Neural progenitor cell (in vitro differentiated cells): ENCODE results near the gene ARHGAP15. TPM values are rescaled to one million over a fixed set of nuclear protein-coding genes. Genes with fewer than 3 reads are reported as not detected.
A peak's percentile ranks its signal among the peaks of the same experiment; 100 is the strongest.

Source experiments
- DNase-seq: peaks from one replicate; pipeline ENCODE4 v3.0.0-alpha.2; 2016; ENCODE audit warnings: low spot score
- H2AFZ ChIP-seq: fragments of 200-600 bp; sonication (generic); replicated peaks from 2 replicates; pipeline ENCODE4 v1.6.1; 2016; ENCODE audit warnings: antibody characterized with exemption
- H3F3A ChIP-seq: fragments of 200-600 bp; sonication (generic); 2 replicates; pipeline ENCODE4 v1.6.1; 2016; ENCODE audit warnings: antibody characterized with exemption, low read depth
- H3K27ac ChIP-seq: fragments of 200-600 bp; sonication (generic); 2 replicates; pipeline ENCODE4 v1.5.1; 2016; ENCODE audit warnings: mild to moderate bottlenecking
- H3K27me3 ChIP-seq: fragments of 200-600 bp; sonication (generic); 2 replicates; pipeline ENCODE4 v1.6.1; 2016; ENCODE audit warnings: mild to moderate bottlenecking, moderate library complexity
- H3K36me3 ChIP-seq: fragments of 200-600 bp; sonication (generic); 2 replicates; pipeline ENCODE4 v1.5.1; 2016
- H3K4me1 ChIP-seq: fragments of 200-600 bp; sonication (generic); 2 replicates; pipeline ENCODE4 v1.6.1; 2016; ENCODE audit warnings: mixed run types
- H3K4me2 ChIP-seq: fragments of 200-600 bp; sonication (generic); 2 replicates; pipeline ENCODE4 v1.6.1; 2016
- H3K4me3 ChIP-seq: fragments of 200-600 bp; sonication (generic); 2 replicates; pipeline ENCODE4 v1.5.1; 2016
- H3K79me2 ChIP-seq: fragments of 200-600 bp; sonication (generic); 2 replicates; pipeline ENCODE4 v1.6.1; 2016; ENCODE audit warnings: low read depth
- H3K9ac ChIP-seq: fragments of 200-600 bp; sonication (generic); 2 replicates; pipeline ENCODE4 v1.6.1; 2016
- H3K9me3 ChIP-seq: fragments of 200-600 bp; sonication (generic); 2 replicates; pipeline ENCODE4 v1.5.1; 2016; ENCODE audit warnings: low read depth
- H4K20me1 ChIP-seq: fragments of 200-600 bp; sonication (generic); 2 replicates; pipeline ENCODE4 v1.6.1; 2016; ENCODE audit warnings: low read depth
- H3K27ac Mint-ChIP-seq: 3 replicates; pipeline ENCODE4 v1.8.0; 2021; ENCODE audit warnings: mixed read lengths
- H3K27me3 Mint-ChIP-seq: 2 replicates; pipeline ENCODE4 v1.8.0; 2022; ENCODE audit warnings: low read depth, mild to moderate bottlenecking, inconsistent platforms, moderate library complexity, mixed read lengths; ENCODE audit not compliant: insufficient read depth
- H3K36me3 Mint-ChIP-seq: 3 replicates; pipeline ENCODE4 v1.8.0; 2021; ENCODE audit warnings: mixed read lengths
- H3K4me1 Mint-ChIP-seq: 3 replicates; pipeline ENCODE4 v1.8.0; 2021; ENCODE audit warnings: mixed read lengths
- H3K4me3 Mint-ChIP-seq: 3 replicates; pipeline ENCODE4 v1.8.0; 2021; ENCODE audit warnings: mild to moderate bottlenecking, moderate library complexity, mixed read lengths
- H3K9me3 Mint-ChIP-seq: 3 replicates; pipeline ENCODE4 v1.8.0; 2020; ENCODE audit warnings: mixed read lengths
- CTCF ChIP-seq: fragments of 200-600 bp; sonication (generic); IDR thresholded peaks from 2 replicates; pipeline ENCODE4 v1.5.1; 2017; ENCODE audit warnings: antibody characterized with exemption, mild to moderate bottlenecking
- EZH2 ChIP-seq: fragments of 200-600 bp; sonication (generic); IDR thresholded peaks from 2 replicates; pipeline ENCODE4 v1.6.1; 2017; ENCODE audit warnings: antibody characterized with exemption, mild to moderate bottlenecking, moderate library complexity
- EZH2phosphoT487 ChIP-seq: fragments of 200-600 bp; sonication (generic); IDR thresholded peaks from 2 replicates; pipeline ENCODE4 v1.6.1; 2017; ENCODE audit warnings: antibody characterized with exemption
- total RNA-seq: library from RNA; depleted of rRNA; stranded (reverse); fragments of >200 nt; gene quantifications from 2 replicates; pipeline ENCODE4 v1.2.3, GENCODE V29; 2015; ENCODE audit warnings: low replicate concordance

ARHGAP15 gene
- total RNA-seq, 1 donor from 2014 or later: 5.9 TPM

GRCh38 chr2:143604566-143604959, 475.3 kb downstream of the ARHGAP15 start:
- H3K27me3 ChIP-seq: no peaks in the 10 kb centered on the region
- Mint-ChIP-seq H3K27ac (no peak overlapping the region), H3K27me3 (peaks cover 5% of the 10 kb centered on the region), H3K4me3 (no peak overlapping the region), H3K9me3 (no peaks in the 10 kb centered on the region), H3K4me1 (peaks cover 47% of the 10 kb centered on the region), H3K36me3 (no peaks in the 10 kb centered on the region)
- no peak for TF ChIP-seq EZH2
- no peak for TF ChIP-seq CTCF
- TF ChIP-seq EZH2phosphoT487: no peak
- H3K9me3 ChIP-seq: no peaks in the 10 kb centered on the region
- no peak overlapping the region for H3K27ac ChIP-seq
- no peak for DNase-seq
- H3F3A ChIP-seq: peaks cover 51% of the 10 kb centered on the region
- H4K20me1 ChIP-seq: no peaks in the 10 kb centered on the region
- no peaks in the 10 kb centered on the region for H3K79me2 ChIP-seq
- no peaks in the 10 kb centered on the region for H3K36me3 ChIP-seq
- H3K4me2 ChIP-seq: no peak overlapping the region
- no peak overlapping the region for H2AFZ ChIP-seq
- H3K4me3 ChIP-seq: no peak overlapping the region
- peaks cover 82% of the 10 kb centered on the region for H3K4me1 ChIP-seq
- H3K9ac ChIP-seq: no peak overlapping the region

- TF ChIP-seq CTCF: no peak
- no peak for TF ChIP-seq EZH2
- TF ChIP-seq EZH2phosphoT487: no peak
- Histone ChIP-seq H3K4me2 (peak overlapping the region; percentile 37), H4K20me1 (no peaks in the 10 kb centered on the region), H3K9ac (no peak overlapping the region), H3K4me3 (no peak overlapping the region), H3K9me3 (no peaks in the 10 kb centered on the region), H3K27me3 (no peaks in the 10 kb centered on the region), H3K36me3 (no peaks in the 10 kb centered on the region), H3K79me2 (no peaks in the 10 kb centered on the region), H2AFZ (peak overlapping the region; percentile 58), H3K4me1 (peaks cover 63% of the 10 kb centered on the region), H3F3A (peaks cover 40% of the 10 kb centered on the region), H3K27ac (no peak overlapping the region)
- Mint-ChIP-seq H3K9me3 (no peaks in the 10 kb centered on the region), H3K27ac (no peak overlapping the region), H3K36me3 (no peaks in the 10 kb centered on the region), H3K4me3 (no peak overlapping the region), H3K4me1 (peaks cover 44% of the 10 kb centered on the region), H3K27me3 (peaks cover 5% of the 10 kb centered on the region)
- DNase-seq: peak; percentile 39
These were observed 478.2 kb downstream of the ARHGAP15 start for GRCh38 chr2:143607231-143608062.

GRCh38 chr2:143608063-143608423, 478.8 kb downstream of the ARHGAP15 start:
- Histone ChIP-seq H3K9ac (no peak overlapping the region), H3F3A (peaks cover 34% of the 10 kb centered on the region), H3K4me3 (no peak overlapping the region), H3K9me3 (no peaks in the 10 kb centered on the region), H3K4me2 (peak overlapping the region; percentile 37), H3K36me3 (no peaks in the 10 kb centered on the region), H3K79me2 (no peaks in the 10 kb centered on the region), H3K27ac (peak overlapping the region; percentile 16), H3K4me1 (peaks cover 57% of the 10 kb centered on the region), H2AFZ (peak overlapping the region; percentile 58), H4K20me1 (no peaks in the 10 kb centered on the region), H3K27me3 (no peaks in the 10 kb centered on the region)
- no peak for DNase-seq
- Mint-ChIP-seq H3K27me3 (peaks cover 5% of the 10 kb centered on the region), H3K4me3 (no peak overlapping the region), H3K36me3 (no peaks in the 10 kb centered on the region), H3K9me3 (no peaks in the 10 kb centered on the region), H3K27ac (peak overlapping the region; percentile 8), H3K4me1 (peaks cover 39% of the 10 kb centered on the region)
- TF ChIP-seq EZH2phosphoT487: no peak
- no peak for TF ChIP-seq EZH2
- TF ChIP-seq CTCF: no peak
